SK-N-SH treated with all-trans-retinoic acid at 6 μM for 48 hours (cell line): Measurements from ENCODE around the gene ACBD6.

ENCODE experiments used
- CREB5 ChIP-seq: fragments of 250-450 bp; sonication (Bioruptor Pico); IDR thresholded peaks from 2 replicates; pipeline ENCODE4 v1.5.1; 2020; ENCODE audit warnings: low read depth, mild to moderate bottlenecking, moderate library complexity
- OSR1 ChIP-seq: fragments of 250-450 bp; sonication (Bioruptor Pico); IDR thresholded peaks from 2 replicates; pipeline ENCODE4 v1.8.0; 2022; ENCODE audit warnings: moderate library complexity, mild to moderate bottlenecking, inconsistent platforms
- POU6F1 ChIP-seq: fragments of 250-450 bp; sonication (Bioruptor Pico); IDR thresholded peaks from 2 replicates; pipeline ENCODE4 v1.8.0; 2021; ENCODE audit warnings: low read depth, mild to moderate bottlenecking, moderate library complexity, borderline replicate concordance
- PPARA ChIP-seq: fragments of 250-450 bp; sonication (Bioruptor Pico); IDR thresholded peaks from 2 replicates; pipeline ENCODE4 v1.5.0; 2020; ENCODE audit warnings: mild to moderate bottlenecking, borderline replicate concordance
- RARB ChIP-seq: fragments of 250-450 bp; sonication (Bioruptor Pico); IDR thresholded peaks from 2 replicates; pipeline ENCODE4 v1.8.0; 2021; ENCODE audit warnings: mild to moderate bottlenecking, moderate library complexity
- SNAI2 ChIP-seq: fragments of 250-450 bp; sonication (Bioruptor Pico); IDR thresholded peaks from 2 replicates; pipeline ENCODE4 v1.5.0; 2020; ENCODE audit warnings: mild to moderate bottlenecking, moderate library complexity
- TCF4 ChIP-seq: fragments of 250-450 bp; sonication (Bioruptor Pico); IDR thresholded peaks from 2 replicates; pipeline ENCODE4 v1.8.0; 2021; ENCODE audit warnings: mild to moderate bottlenecking, moderate library complexity, borderline replicate concordance
- TOX ChIP-seq: fragments of 250-450 bp; sonication (Bioruptor Pico); IDR thresholded peaks from 2 replicates; pipeline ENCODE4 v1.8.0; 2021; ENCODE audit warnings: mild to moderate bottlenecking, moderate library complexity, borderline replicate concordance
- ZFP3 ChIP-seq: fragments of 250-450 bp; sonication (Bioruptor Pico); IDR thresholded peaks from 2 replicates; pipeline ENCODE4 v1.5.0; 2020; ENCODE audit warnings: mild to moderate bottlenecking, moderate library complexity
- ZFP30 ChIP-seq: fragments of 450-650 bp; formaldehyde crosslinking; IDR thresholded peaks from 2 replicates; pipeline ENCODE4 v1.5.0; 2022; ENCODE audit warnings: mild to moderate bottlenecking, moderate library complexity
- TF ChIP-seq, protein P1 (sequence below): fragments of 250-450 bp; sonication (Bioruptor Pico); IDR thresholded peaks from 2 replicates; pipeline ENCODE4 v1.8.0; 2020; ENCODE audit warnings: mild to moderate bottlenecking, moderate library complexity, borderline replicate concordance
- TF ChIP-seq, protein P2 (sequence below): fragments of 250-450 bp; sonication (Bioruptor Pico); IDR thresholded peaks from 2 replicates; pipeline ENCODE4 v1.5.1; 2021; ENCODE audit warnings: mild to moderate bottlenecking, moderate library complexity

- TF ChIP-seq, protein P1, sequence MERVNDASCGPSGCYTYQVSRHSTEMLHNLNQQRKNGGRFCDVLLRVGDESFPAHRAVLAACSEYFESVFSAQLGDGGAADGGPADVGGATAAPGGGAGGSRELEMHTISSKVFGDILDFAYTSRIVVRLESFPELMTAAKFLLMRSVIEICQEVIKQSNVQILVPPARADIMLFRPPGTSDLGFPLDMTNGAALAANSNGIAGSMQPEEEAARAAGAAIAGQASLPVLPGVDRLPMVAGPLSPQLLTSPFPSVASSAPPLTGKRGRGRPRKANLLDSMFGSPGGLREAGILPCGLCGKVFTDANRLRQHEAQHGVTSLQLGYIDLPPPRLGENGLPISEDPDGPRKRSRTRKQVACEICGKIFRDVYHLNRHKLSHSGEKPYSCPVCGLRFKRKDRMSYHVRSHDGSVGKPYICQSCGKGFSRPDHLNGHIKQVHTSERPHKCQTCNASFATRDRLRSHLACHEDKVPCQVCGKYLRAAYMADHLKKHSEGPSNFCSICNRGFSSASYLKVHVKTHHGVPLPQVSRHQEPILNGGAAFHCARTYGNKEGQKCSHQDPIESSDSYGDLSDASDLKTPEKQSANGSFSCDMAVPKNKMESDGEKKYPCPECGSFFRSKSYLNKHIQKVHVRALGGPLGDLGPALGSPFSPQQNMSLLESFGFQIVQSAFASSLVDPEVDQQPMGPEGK (CRISPR knock-in tag) = no peak
- TF ChIP-seq RARB (CRISPR knock-in tag) = no peak
- no peak for TF ChIP-seq ZFP3 (CRISPR knock-in tag)
- no peak for TF ChIP-seq TCF4
- TF ChIP-seq SNAI2 (CRISPR knock-in tag) = no peak
- no peak for TF ChIP-seq OSR1 (CRISPR knock-in tag)
- no peak for TF ChIP-seq CREB5 (CRISPR knock-in tag)
- TF ChIP-seq, protein P2, sequence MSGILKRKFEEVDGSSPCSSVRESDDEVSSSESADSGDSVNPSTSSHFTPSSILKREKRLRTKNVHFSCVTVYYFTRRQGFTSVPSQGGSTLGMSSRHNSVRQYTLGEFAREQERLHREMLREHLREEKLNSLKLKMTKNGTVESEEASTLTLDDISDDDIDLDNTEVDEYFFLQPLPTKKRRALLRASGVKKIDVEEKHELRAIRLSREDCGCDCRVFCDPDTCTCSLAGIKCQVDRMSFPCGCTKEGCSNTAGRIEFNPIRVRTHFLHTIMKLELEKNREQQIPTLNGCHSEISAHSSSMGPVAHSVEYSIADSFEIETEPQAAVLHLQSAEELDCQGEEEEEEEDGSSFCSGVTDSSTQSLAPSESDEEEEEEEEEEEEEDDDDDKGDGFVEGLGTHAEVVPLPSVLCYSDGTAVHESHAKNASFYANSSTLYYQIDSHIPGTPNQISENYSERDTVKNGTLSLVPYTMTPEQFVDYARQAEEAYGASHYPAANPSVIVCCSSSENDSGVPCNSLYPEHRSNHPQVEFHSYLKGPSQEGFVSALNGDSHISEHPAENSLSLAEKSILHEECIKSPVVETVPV = no peak
- no peak for TF ChIP-seq POU6F1 (CRISPR knock-in tag)
- TF ChIP-seq PPARA = no peak
- no peak for TF ChIP-seq TOX (CRISPR knock-in tag)
- TF ChIP-seq ZFP30 (CRISPR knock-in tag) = no peak
Measured at GRCh38 chr1:180486092-180486491, 16.3 kb downstream of the ACBD6 start.
